Activated CD4-positive, CD25-positive, alpha-beta regulatory T cell treated with anti-CD3 and anti-CD28 coated beads, Interleukin-2, amount 50 U/mL, for 16 hours (primary cell): ENCODE results near the gene RNF224.

ENCODE experiments used
- DNase-seq: peaks from one replicate; pipeline ENCODE4 v3.0.0-alpha.2; 2020; ENCODE audit warnings: low read depth, low spot score

Gene RNF224

GRCh38 chr9:137192448-137192780 lies 34.9 kb upstream of the RNF224 start:
- no peak for DNase-seq

DNA sequence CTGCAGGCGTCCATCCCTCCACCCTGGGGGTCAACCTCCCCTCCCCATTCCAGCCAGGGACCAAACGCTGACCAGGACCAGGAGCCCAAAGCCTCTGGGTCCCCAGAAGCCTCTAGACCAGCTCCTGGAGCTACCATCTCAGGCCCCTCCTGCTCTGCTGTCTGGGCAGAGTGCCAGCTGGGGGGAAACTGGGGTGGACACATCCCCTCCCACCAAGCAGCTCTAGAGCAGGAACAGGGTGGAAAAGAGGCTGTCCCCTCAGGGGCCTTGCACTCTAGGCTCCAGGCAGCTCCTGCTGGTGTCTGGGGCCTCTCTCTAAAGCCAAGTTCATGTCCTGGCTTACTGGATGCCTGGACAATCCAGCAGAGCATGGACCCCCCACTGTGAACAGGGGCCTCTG lies 34.4 kb upstream of the RNF224 start:
- no peak for DNase-seq

DNA sequence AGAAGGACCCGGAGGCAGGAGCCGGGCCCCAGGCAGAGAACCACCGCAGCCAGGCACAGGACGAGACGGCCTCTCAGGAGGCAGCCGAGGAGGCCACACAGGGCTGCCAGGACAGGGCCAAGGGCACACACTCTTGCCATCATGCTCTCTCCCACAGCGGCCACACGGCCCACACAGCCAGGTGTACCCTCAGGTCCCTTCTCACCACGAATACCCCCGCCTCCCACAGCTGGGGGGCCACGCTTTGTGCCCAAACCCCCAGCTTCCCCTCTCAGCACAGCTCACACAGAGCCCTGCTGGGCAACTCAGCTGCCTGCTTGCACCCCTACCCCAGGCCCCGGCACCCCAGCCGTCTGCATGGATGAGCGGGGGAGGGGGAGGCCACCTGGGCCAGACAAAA lies 33.5 kb upstream of the RNF224 start:
- DNase-seq = no peak

GRCh38 chr9:137194388-137194787 lies 32.9 kb upstream of the RNF224 start:
- no peak for DNase-seq

DNA sequence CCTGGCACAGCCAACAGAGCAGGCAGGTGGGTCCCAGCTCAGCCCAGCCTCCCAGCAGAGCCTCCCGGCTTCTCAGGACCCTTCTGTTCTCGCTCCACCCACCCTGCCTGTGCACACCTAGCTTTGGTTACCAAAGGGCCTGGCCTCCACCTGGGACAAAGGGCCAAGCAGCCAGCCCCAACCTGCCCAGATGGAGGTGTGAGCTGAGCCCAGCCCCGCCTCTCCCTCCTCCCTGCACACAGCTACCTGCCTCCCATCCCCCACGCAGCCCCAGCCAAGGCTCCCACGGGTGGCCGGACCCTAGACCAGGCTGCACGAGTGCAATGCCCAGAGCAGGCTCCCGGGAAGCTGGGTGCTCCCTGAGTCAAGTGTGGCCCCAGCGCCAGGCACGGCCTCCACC lies 32.4 kb upstream of the RNF224 start:
- no peak for DNase-seq

- no peak for DNase-seq
These were observed 31.6 kb upstream of the RNF224 start for GRCh38 chr9:137195525-137196220.

GRCh38 chr9:137198051-137198901 lies 29.0 kb upstream of the RNF224 start:
- no peak for DNase-seq

DNA sequence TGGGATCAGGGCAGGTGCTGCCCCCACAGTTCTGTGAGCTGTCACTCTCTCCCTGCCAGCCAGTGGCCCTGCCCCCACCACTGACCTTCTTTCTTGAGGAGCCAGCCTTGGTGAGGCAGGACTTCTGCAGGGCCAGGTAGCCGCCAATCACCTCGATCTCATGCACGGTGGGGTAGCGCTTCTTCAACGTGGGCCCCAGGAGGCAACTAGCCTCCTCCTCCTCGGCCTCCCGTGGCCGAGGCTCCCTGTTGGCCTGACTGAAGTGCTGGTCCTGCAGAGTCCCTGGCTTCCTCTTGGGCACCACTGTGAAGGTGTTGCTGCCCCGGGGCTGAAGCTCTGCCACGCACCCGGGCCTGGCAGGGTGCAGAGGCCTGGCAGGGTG lies 28.4 kb upstream of the RNF224 start:
- no peak for DNase-seq

GRCh38 chr9:137199411-137200121 lies 27.7 kb upstream of the RNF224 start:
- no peak for DNase-seq

- DNase-seq = peak; percentile 98
These were observed 26.7 kb upstream of the RNF224 start, which contains the start of gene TPRN for GRCh38 chr9:137200311-137201204. TSS of gene TPRN (minus strand) at chr9:137200741. CDS start at chr9:137200711, 30 bp downstream.

- no peak for DNase-seq
These were observed 26.0 kb upstream of the RNF224 start for GRCh38 chr9:137201205-137201868.

DNA sequence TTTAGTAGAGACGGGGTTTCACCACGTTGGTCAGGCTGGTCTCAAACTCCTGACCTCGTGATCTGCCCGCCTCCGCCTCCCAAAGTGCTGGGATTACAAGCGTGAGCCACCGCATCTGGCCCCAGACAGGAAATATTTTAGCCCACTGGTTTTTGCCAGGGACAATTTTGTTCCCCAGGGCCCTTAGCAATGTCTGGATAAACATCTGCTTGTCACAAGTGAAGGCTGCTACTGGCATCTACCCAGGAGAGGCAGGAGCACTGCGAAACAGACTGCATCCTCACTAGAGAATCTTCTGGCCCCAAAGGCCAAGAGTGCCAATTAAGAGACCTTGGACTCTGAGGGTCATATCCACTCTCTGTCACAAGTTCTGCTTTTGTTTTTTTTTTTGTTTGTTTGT lies 24.3 kb upstream of the RNF224 start:
- no peak for DNase-seq

DNA sequence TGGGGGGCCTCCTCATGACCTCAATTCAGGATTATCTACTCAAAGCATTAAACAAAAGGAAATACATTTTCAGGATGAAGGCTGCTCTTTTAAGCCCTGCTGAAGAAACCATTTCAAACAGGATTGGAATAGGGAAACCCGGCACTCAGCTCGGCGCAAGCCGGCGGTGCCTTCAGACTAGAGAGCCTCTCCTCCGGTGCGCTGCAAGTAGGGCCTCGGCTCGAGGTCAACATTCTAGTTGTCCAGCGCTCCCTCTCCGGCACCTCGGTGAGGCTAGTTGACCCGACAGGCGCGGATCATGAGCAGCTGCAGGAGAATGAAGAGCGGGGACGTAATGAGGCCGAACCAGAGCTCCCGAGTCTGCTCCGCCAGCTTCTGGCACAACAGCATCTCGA lies 22.6 kb upstream of the RNF224 start:
- DNase-seq = no peak

DNA sequence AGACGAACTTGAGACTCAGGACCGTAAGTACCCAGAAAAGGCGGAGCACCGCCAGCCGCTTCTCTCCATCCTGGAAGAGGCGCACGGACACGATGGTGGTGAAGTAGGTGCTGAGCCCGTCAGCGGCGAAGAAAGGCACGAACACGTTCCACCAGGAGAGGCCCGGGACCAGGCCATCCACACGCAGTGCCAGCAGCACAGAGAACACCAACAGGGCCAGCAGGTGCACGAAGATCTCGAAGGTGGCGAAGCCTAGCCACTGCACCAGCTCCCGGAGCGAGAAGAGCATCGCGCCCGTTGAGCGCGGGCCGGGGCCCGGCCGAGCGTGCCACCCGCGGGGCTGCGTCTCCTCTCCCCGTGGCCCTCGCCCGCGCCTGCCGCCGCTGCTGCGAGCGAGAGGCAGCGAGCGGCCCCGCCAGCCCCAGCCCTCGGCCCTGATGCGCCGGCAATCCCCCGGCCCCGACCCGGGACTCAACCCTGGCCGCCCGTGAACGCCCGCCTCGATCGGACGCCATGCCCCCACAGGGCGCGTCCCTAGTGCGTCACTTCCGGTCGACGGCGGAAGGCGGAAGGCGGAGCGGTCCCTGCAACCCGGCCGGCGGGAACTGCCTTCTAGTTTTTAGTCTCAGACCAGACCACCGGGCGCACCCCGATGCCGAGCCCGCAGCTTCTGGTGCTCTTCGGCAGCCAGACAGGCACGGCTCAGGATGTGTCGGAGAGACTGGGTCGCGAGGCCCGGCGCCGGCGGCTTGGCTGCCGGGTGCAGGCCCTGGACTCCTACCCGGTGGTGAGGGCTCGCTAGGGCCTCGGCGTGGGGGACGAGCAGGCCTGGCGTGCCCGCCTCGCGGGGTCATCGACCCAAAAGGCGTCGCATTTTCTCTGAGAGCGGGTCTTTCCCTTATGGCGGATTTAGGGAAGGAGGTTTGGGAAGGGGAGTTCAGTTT lies 21.9 kb upstream of the RNF224 start, which contains the start of the genes NDOR1 and TMEM203:
TSS of gene NDOR1 (plus strand) at position 575 of the 944 bp plus-strand sequence. CDS start at position 653, 78 bp downstream.
TSS of gene TMEM203 (minus strand) at position 523 of the 944 bp plus-strand sequence. CDS start at position 289, 234 bp downstream.
- DNase-seq = peak; percentile 95

GRCh38 chr9:137206602-137207001 lies 20.7 kb upstream of the RNF224 start:
- no peak for DNase-seq

- DNase-seq = no peak
These were observed 15.8 kb upstream of the RNF224 start for GRCh38 chr9:137211532-137211931.

- DNase-seq = no peak
These were observed 14.8 kb upstream of the RNF224 start for GRCh38 chr9:137212520-137212919.

GRCh38 chr9:137213160-137214060 lies 13.9 kb upstream of the RNF224 start:
- no peak for DNase-seq
